ENCODE results near the gene AUP1.

- TF ChIP-seq CTCF (IDR thresholded peaks at IDR 0.05): no peak
- no peak for TF ChIP-seq POLR2A (IDR thresholded peaks at IDR 0.05)
Measured at GRCh38 chr2:74530239-74531187, 1.0 kb upstream of the AUP1 start.
